Measurements from ENCODE around the gene PAPSS2. TPM values are rescaled to one million over a fixed set of nuclear protein-coding genes. Genes with fewer than 3 reads are reported as not detected.

The PAPSS2 gene
- polyA plus RNA-seq, 1 experiment = 51.4 TPM

GRCh38 chr10:87656431-87657072 lies 3.1 kb upstream of the PAPSS2 start:
- ChIA-PET POLR2A (no interaction called here), CTCF (interaction anchor here (1.4 to 1.8 kb wide), 2 partner anchors 12 to 20 kb away, joined by 3 to 4 read pairs; no protein-coding TSS in a partner anchor)
- no peak overlapping the region for H3K27ac ChIP-seq (ENCODE audit: low read depth, low read length)
- H3K27me3 ChIP-seq (ENCODE audit: control insufficient read depth, insufficient read depth, low read length) = no peaks in the 10 kb centered on the region
- H3K9me3 ChIP-seq (ENCODE audit: control insufficient read depth, insufficient read depth, low read length) = no peaks in the 10 kb centered on the region; the same call in 1 of the 2 replicates
- TF ChIP-seq CTCF (IDR thresholded peaks at IDR 0.05; ENCODE audit: low read depth, low read length) = peak; percentile 74
- H3K4me3 ChIP-seq (ENCODE audit: low read depth, low read length) = no peak overlapping the region
- DNase-seq (ENCODE audit: low read depth, low spot score) = no peak

DNA sequence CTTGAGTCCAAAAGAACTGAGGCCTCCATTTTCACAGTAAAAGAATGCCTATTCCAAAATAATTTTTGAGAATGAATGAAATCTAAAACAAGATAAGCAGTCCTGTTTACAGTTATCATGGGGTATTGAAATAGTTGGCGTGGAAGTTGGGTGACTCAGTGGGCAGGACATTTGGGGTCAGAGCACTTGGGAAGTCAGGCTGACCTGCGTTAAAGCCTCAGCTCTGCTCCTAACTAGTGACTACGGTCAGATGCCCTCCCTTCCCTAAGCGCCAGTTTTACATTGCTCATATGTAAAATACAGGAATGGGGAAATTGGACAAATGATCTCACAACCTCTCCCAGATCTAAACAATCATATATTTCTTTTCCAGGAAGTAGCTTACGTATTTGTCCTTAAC lies 2.3 kb upstream of the PAPSS2 start:
- H3K4me3 ChIP-seq (ENCODE audit: low read depth, low read length) = no peak overlapping the region
- ChIA-PET POLR2A (interaction anchor here (1.4 kb wide), 1 partner anchor 206 kb away, joined by 4 read pairs; the partner anchor contains the start of genes KLLN and PTEN), CTCF (interaction anchor here (0.6 to 1.8 kb wide), 7 partner anchors 11 to 801 kb away, joined by 3 to 4 read pairs (median 3); no protein-coding TSS in a partner anchor)
- TF ChIP-seq CTCF (IDR thresholded peaks at IDR 0.05; ENCODE audit: low read depth, low read length) = no peak
- no peak for DNase-seq (ENCODE audit: low read depth, low spot score)
- peak overlapping the region; percentile 22 for H3K27ac ChIP-seq (ENCODE audit: low read depth, low read length)
- H3K27me3 ChIP-seq (ENCODE audit: control insufficient read depth, insufficient read depth, low read length) = no peaks in the 10 kb centered on the region
- H3K9me3 ChIP-seq (ENCODE audit: control insufficient read depth, insufficient read depth, low read length) = no peaks in the 10 kb centered on the region; the same call in 1 of the 2 replicates

- Histone ChIP-seq H3K27ac (ENCODE audit: low read depth, low read length) (no peak overlapping the region), H3K4me3 (ENCODE audit: low read depth, low read length) (no peak overlapping the region), H3K9me3 (ENCODE audit: control insufficient read depth, insufficient read depth, low read length) (no peaks in the 10 kb centered on the region; the same call in 1 of the 2 replicates), H3K27me3 (ENCODE audit: control insufficient read depth, insufficient read depth, low read length) (no peaks in the 10 kb centered on the region)
- no peak for DNase-seq (ENCODE audit: low read depth, low spot score)
- CTCF ChIA-PET = no interaction called here
- POLR2A ChIA-PET = interaction anchor here (0.6 to 1.4 kb wide), 4 partner anchors 39 to 205 kb away, joined by 3 to 7 read pairs (median 4); partner anchors contain the start of genes KLLN and PTEN
- TF ChIP-seq CTCF (IDR thresholded peaks at IDR 0.05; ENCODE audit: low read depth, low read length) = no peak
These were observed 1.3 kb upstream of the PAPSS2 start for GRCh38 chr10:87658321-87658795.

DNA sequence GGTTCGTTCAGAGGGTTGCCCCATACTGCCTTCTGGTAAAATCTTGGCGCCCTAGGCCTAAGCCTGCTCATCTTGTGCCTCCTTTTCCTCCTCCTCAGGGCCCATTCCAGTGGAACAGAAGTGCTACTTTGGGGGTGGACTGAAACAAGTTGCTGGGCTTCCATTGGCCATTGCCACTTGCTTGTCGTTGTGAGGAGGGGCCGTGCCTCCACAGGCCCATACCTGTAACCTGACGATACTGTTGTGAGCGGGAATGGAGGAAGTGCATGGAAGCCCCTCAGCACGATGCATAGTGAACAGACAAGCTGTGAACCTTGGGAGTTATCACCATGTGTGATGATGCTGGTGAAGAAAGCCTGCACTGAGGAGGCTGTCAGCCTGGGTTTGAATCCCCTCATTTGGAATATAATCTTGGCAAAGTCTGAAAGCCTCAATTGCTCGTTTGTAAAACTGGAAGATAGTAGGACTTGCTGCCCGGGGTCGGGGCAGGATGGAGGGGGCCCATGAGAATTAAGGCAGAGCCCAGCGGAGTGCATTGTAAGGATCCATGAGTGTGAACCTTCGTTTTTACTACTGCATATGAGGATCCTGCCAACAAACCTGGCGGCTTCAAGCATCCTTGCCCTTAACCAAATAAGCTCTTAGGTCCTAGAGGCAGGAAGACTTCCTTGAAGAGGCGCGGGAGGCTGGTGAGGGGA lies 671 bp upstream of the PAPSS2 start:
- no peak for DNase-seq (ENCODE audit: low read depth, low spot score)
- H3K4me3 ChIP-seq (ENCODE audit: low read depth, low read length) = peak overlapping the region; percentile 83
- ChIA-PET POLR2A (interaction anchor here (0.9 kb wide), 1 partner anchor 91 kb away, joined by 3 read pairs; no protein-coding TSS in a partner anchor), CTCF (interaction anchor here (0.6 kb wide), 1 partner anchor 77 kb away, joined by 3 read pairs; no protein-coding TSS in a partner anchor)
- H3K27me3 ChIP-seq (ENCODE audit: control insufficient read depth, insufficient read depth, low read length) = no peaks in the 10 kb centered on the region
- peak overlapping the region; percentile 13 for H3K27ac ChIP-seq (ENCODE audit: low read depth, low read length)
- no peaks in the 10 kb centered on the region; the same call in 1 of the 2 replicates for H3K9me3 ChIP-seq (ENCODE audit: control insufficient read depth, insufficient read depth, low read length)
- TF ChIP-seq CTCF (IDR thresholded peaks at IDR 0.05; ENCODE audit: low read depth, low read length) = no peak
